Memory B cell (primary cell): ENCODE results near the gene CRELD2.

Experiments used
- ATAC-seq: fragments of 150-1000 bp; cut with Tn5 transposase; 2 replicates; pipeline ENCODE4 v1.10.0; 2021; ENCODE audit warnings: low read depth, mild to moderate bottlenecking, moderate library complexity
- DNase-seq, 2 donors: peaks; one replicate each; pipeline ENCODE4 v3.0.0; 2022; ENCODE audit warnings: low spot score in 2 of 2
- H3K27ac Mint-ChIP-seq: one replicate; pipeline ENCODE4 v1.8.0; 2022; ENCODE audit warnings: mild to moderate bottlenecking, moderate library complexity, mixed read lengths
- H3K27me3 Mint-ChIP-seq: one replicate; pipeline ENCODE4 v1.8.0; 2022; ENCODE audit warnings: mixed read lengths
- H3K36me3 Mint-ChIP-seq: one replicate; pipeline ENCODE4 v1.8.0; 2022; ENCODE audit warnings: mild to moderate bottlenecking, mixed read lengths
- H3K4me1 Mint-ChIP-seq: one replicate; pipeline ENCODE4 v1.8.0; 2022; ENCODE audit warnings: mixed read lengths
- H3K4me3 Mint-ChIP-seq: one replicate; pipeline ENCODE4 v1.8.0; 2022; ENCODE audit warnings: mild to moderate bottlenecking, moderate library complexity, mixed read lengths
- H3K9me3 Mint-ChIP-seq: one replicate; pipeline ENCODE4 v1.8.0; 2022; ENCODE audit warnings: mixed read lengths

The CRELD2 gene

DNA sequence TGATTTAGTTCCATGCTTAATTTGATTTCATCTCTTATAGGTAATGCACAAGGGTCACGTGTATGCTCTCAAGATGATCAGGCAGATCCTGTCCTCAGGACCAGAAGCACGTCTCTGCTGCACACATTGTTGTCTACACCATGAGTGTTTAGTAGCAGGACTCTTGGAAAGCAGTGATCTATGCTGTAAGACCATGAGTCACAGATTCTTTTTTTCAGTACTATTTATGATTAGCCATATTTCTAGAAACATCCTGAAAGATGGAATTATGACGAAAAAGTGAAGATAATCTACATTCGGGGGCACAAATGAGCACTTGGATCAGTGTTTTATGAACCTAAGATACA, 35.2 kb upstream of the CRELD2 start:
- H3K36me3 Mint-ChIP-seq: peaks cover 31% of the 10 kb centered on the region
- no peak overlapping the region for H3K4me3 Mint-ChIP-seq
- no peaks in the 10 kb centered on the region for H3K27me3 Mint-ChIP-seq
- H3K4me1 Mint-ChIP-seq: peaks cover 16% of the 10 kb centered on the region
- no peak overlapping the region for H3K27ac Mint-ChIP-seq
- DNase-seq (no peak), ATAC-seq (no peak)
- H3K9me3 Mint-ChIP-seq: no peaks in the 10 kb centered on the region

GRCh38 chr22:49884075-49884474, 34.4 kb upstream of the CRELD2 start:
- H3K36me3 Mint-ChIP-seq: peaks cover 30% of the 10 kb centered on the region

GRCh38 chr22:49884503-49885260, 33.8 kb upstream of the CRELD2 start:
- DNase-seq (no peak), ATAC-seq (no peak)
- no peak overlapping the region for H3K4me3 Mint-ChIP-seq
- no peaks in the 10 kb centered on the region for H3K27me3 Mint-ChIP-seq
- no peaks in the 10 kb centered on the region for H3K9me3 Mint-ChIP-seq
- H3K36me3 Mint-ChIP-seq: peaks cover 35% of the 10 kb centered on the region
- H3K4me1 Mint-ChIP-seq: peaks cover 16% of the 10 kb centered on the region
- H3K27ac Mint-ChIP-seq: no peak overlapping the region

More at GRCh38 chr22:49884075-49884474, 34.4 kb upstream of the CRELD2 start:
- no peak for DNase-seq
- no peak overlapping the region for H3K27ac Mint-ChIP-seq
- H3K4me3 Mint-ChIP-seq: no peak overlapping the region
- no peaks in the 10 kb centered on the region for H3K9me3 Mint-ChIP-seq
- no peak for ATAC-seq
- peaks cover 16% of the 10 kb centered on the region for H3K4me1 Mint-ChIP-seq
- no peaks in the 10 kb centered on the region for H3K27me3 Mint-ChIP-seq

DNA sequence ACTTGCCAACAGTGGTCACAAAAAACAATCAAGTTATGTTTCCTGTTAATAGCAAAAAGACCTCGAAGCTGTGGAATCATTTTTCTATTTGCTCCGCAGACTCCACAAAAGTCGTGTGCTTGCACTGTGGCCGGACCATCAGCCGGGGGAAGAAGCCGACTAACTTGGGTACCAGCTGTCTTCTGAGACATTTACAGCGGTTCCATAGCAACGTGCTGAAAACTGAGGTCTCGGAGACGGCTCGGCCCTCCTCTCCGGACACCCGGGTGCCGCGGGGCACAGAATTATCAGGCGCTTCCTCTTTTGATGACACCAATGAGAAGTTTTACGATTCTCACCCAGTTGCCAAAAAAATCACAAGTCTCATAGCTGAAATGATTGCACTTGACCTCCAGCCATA, 33.2 kb upstream of the CRELD2 start:
- Mint-ChIP-seq H3K27ac (no peak overlapping the region), H3K9me3 (no peaks in the 10 kb centered on the region), H3K4me3 (no peak overlapping the region), H3K27me3 (no peaks in the 10 kb centered on the region), H3K36me3 (peaks cover 36% of the 10 kb centered on the region), H3K4me1 (peaks cover 12% of the 10 kb centered on the region)
- DNase-seq (no peak), ATAC-seq (no peak)

- no peak for ATAC-seq
- Mint-ChIP-seq H3K27ac (no peak overlapping the region), H3K4me3 (no peak overlapping the region), H3K4me1 (peaks cover 7% of the 10 kb centered on the region), H3K36me3 (peaks cover 36% of the 10 kb centered on the region), H3K27me3 (no peaks in the 10 kb centered on the region), H3K9me3 (no peaks in the 10 kb centered on the region)
- DNase-seq: no peak
Measured at GRCh38 chr22:49885881-49886280, 32.6 kb upstream of the CRELD2 start.

DNA sequence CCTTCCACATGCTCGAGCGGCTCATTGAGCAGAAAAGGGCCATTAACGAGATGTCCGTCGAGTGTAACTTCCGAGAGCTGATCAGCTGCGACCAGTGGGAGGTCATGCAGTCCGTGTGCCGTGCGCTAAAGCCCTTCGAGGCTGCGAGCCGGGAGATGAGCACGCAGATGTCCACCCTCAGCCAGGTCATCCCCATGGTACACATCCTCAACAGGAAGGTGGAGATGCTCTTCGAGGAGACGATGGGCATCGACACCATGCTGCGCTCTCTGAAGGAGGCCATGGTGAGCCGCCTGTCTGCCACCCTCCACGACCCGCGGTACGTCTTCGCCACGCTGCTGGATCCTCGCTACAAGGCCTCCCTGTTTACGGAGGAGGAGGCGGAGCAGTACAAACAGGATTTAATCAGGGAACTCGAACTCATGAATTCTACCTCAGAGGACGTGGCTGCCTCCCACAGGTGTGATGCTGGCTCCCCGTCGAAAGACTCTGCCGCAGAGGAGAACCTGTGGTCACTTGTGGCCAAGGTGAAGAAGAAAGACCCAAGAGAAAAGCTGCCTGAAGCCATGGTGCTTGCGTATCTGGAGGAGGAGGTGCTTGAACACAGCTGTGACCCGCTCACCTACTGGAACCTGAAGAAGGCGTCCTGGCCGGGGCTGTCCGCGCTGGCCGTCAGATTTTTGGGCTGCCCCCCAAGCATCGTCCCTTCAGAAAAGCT, 31.9 kb upstream of the CRELD2 start:
- peaks cover 41% of the 10 kb centered on the region for H3K36me3 Mint-ChIP-seq
- H3K9me3 Mint-ChIP-seq: no peaks in the 10 kb centered on the region
- no peak overlapping the region for H3K27ac Mint-ChIP-seq
- no peaks in the 10 kb centered on the region for H3K27me3 Mint-ChIP-seq
- ATAC-seq (no peak), DNase-seq (no peak)
- H3K4me3 Mint-ChIP-seq: no peak overlapping the region
- peaks cover 4% of the 10 kb centered on the region for H3K4me1 Mint-ChIP-seq

GRCh38 chr22:49887064-49887451, 31.4 kb upstream of the CRELD2 start:
- Mint-ChIP-seq H3K27ac (no peak overlapping the region), H3K4me1 (peaks cover 3% of the 10 kb centered on the region), H3K36me3 (peaks cover 44% of the 10 kb centered on the region), H3K9me3 (no peaks in the 10 kb centered on the region), H3K4me3 (no peak overlapping the region), H3K27me3 (no peaks in the 10 kb centered on the region)
- DNase-seq (no peak), ATAC-seq (no peak)

DNA sequence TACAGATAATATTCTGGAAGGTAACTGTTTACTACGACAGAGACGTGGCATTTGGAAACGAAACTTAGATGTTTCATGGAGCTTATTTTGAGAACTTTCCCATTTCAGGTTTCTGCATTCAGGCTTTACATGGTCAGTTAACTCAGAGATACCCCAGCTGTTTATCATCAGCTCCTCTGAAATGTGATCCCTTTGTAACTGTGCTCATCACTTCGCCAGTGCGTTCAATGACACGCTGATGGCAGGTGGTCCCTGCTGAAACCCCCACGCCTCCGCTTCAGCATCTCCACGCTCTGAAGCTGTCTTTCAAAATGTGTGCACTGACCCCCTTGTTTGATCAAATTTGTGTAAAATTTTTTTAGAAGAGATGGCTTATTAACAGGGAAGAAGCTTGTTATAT, 30.7 kb upstream of the CRELD2 start:
- Mint-ChIP-seq H3K9me3 (no peaks in the 10 kb centered on the region), H3K4me1 (no peaks in the 10 kb centered on the region), H3K27me3 (no peaks in the 10 kb centered on the region), H3K4me3 (no peak overlapping the region), H3K36me3 (peaks cover 44% of the 10 kb centered on the region), H3K27ac (no peak overlapping the region)
- ATAC-seq (no peak), DNase-seq (no peak)

GRCh38 chr22:49889071-49889470, 29.4 kb upstream of the CRELD2 start:
- DNase-seq (no peak), ATAC-seq (no peak)
- Mint-ChIP-seq H3K27me3 (no peaks in the 10 kb centered on the region), H3K27ac (no peak overlapping the region), H3K4me1 (no peaks in the 10 kb centered on the region), H3K36me3 (peaks cover 35% of the 10 kb centered on the region), H3K9me3 (no peaks in the 10 kb centered on the region), H3K4me3 (no peak overlapping the region)

DNA sequence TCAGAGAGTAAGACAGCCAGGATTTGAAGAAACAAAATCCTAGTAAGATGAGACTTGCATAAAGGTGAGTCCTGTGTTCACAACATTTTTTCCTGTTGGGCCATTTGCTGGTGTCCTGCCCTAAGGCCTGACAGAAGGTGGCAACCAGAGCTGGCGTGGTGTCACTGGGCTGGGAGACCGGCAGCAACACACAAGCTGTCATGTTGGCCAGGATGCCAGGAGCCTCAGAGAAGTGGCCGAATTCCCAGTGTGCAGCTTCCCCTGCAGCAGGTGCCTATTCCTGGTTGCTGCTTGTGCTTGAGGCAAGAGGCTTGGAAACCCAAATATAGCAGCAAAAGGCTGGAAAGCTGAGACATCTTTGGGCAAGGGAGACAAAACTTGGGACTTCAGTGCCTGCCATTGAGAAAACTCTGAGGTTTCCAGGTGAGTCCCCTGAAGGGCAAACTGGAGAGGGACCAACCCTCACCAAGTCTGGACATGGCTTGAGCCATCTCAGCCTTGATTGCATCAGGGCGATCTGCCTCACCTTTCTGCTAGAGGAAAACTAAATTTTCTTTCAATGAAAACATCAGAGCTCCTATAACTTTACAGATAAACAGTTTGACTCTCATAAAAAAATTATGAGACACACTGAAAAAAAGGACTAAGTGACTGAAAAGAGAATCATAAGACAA, 26.1 kb upstream of the CRELD2 start:
- H3K27me3 Mint-ChIP-seq: no peaks in the 10 kb centered on the region
- no peak overlapping the region for H3K4me3 Mint-ChIP-seq
- peaks cover 7% of the 10 kb centered on the region for H3K9me3 Mint-ChIP-seq
- no peak for DNase-seq
- no peak overlapping the region for H3K27ac Mint-ChIP-seq
- ATAC-seq: no peak
- H3K4me1 Mint-ChIP-seq: peaks cover 4% of the 10 kb centered on the region
- peaks cover 31% of the 10 kb centered on the region for H3K36me3 Mint-ChIP-seq

DNA sequence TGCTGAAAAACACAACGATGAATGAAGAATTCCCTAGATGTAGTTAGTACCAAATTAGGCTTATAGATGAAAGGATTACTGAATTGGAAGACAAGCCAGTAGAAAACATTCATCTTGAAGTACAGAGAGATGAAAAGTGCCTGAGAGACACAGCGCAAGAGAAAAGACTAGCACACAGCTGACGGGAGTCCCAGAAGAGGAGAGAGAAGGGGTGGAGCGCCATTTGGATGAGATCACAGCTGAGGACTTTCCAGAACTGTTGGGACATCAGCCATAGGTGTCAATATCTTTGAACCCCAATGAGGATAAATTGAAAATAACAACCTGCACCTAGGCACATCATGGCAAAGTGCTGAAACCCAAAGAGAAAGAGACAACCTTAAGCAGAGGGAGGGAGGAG, 25.4 kb upstream of the CRELD2 start:
- peaks cover 4% of the 10 kb centered on the region for H3K4me1 Mint-ChIP-seq
- no peak overlapping the region for H3K27ac Mint-ChIP-seq
- no peak for ATAC-seq
- DNase-seq: no peak
- H3K36me3 Mint-ChIP-seq: peaks cover 29% of the 10 kb centered on the region
- H3K27me3 Mint-ChIP-seq: no peaks in the 10 kb centered on the region
- H3K9me3 Mint-ChIP-seq: peaks cover 7% of the 10 kb centered on the region
- H3K4me3 Mint-ChIP-seq: no peak overlapping the region

- Mint-ChIP-seq H3K4me3 (no peak overlapping the region), H3K27me3 (no peaks in the 10 kb centered on the region), H3K4me1 (peaks cover 4% of the 10 kb centered on the region), H3K27ac (no peak overlapping the region), H3K36me3 (peaks cover 29% of the 10 kb centered on the region), H3K9me3 (peaks cover 7% of the 10 kb centered on the region)
- ATAC-seq (no peak), DNase-seq (no peak)
Measured at GRCh38 chr22:49894322-49895054, 23.9 kb upstream of the CRELD2 start.

DNA sequence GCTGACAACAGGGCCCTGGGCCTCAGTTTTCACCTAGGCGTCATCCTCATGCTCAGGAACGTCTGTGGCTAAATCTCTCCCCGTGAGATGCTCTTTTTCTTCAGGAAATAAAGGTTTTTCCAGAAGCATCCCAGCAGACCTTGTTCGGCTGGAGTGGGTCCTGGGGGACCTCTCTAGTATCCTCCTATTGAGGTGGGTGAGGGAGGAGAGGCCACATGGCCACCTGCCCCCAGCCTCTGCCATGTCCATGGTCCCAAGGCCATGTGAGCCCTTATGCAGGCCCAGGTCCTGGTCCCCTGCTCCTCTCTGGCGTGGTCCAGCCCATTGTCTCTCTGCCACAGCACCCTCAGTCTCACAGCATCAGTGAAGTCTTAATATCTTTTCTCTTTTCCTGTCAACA, 22.2 kb upstream of the CRELD2 start:
- Mint-ChIP-seq H3K9me3 (peaks cover 7% of the 10 kb centered on the region), H3K36me3 (peaks cover 30% of the 10 kb centered on the region), H3K4me1 (peaks cover 4% of the 10 kb centered on the region), H3K27ac (no peak overlapping the region), H3K4me3 (no peak overlapping the region), H3K27me3 (no peaks in the 10 kb centered on the region)
- ATAC-seq (no peak), DNase-seq (no peak)
